IPS DF 19.7 (cell line): ENCODE measurements around the gene PTPA.
"Not testable (repeated sequence)": the region's sequence is repeated elsewhere in the genome, so short reads cannot be mapped to it uniquely, and the experiment has no call there.

Source experiments
- DNase-seq: peaks from one replicate; pipeline ENCODE4 v3.0.0-alpha.2; 2013; ENCODE audit warnings: low read depth, low spot score

PTPA gene

GRCh38 chr9:129175825-129176633 is 64.8 kb downstream of the PTPA start:
- peak; percentile 60 for DNase-seq

GRCh38 chr9:129176701-129177442 is 65.7 kb downstream of the PTPA start:
- DNase-seq: no peak

GRCh38 chr9:129177443-129177790 is 66.2 kb downstream of the PTPA start:
- no peak for DNase-seq

- no peak for DNase-seq
These were observed 66.8 kb downstream of the PTPA start, which contains the start of gene IER5L for GRCh38 chr9:129177791-129178567. IER5L (minus strand) TSS chr9:129178261; CDS start chr9:129178052, 209 bp downstream.

- DNase-seq: peak; percentile 94
These were observed 67.6 kb downstream of the PTPA start for GRCh38 chr9:129178568-129179382.

- DNase-seq: no peak
These were observed 70.0 kb downstream of the PTPA start for GRCh38 chr9:129181246-129181645.

GRCh38 chr9:129182122-129182521 is 70.9 kb downstream of the PTPA start:
- DNase-seq: no peak

GRCh38 chr9:129182625-129183494 is 71.6 kb downstream of the PTPA start:
- no peak for DNase-seq

GRCh38 chr9:129183495-129184218 is 72.4 kb downstream of the PTPA start:
- no peak for DNase-seq

- DNase-seq: no peak
These were observed 73.0 kb downstream of the PTPA start for GRCh38 chr9:129184219-129184524.

GRCh38 chr9:129184596-129185122 is 73.4 kb downstream of the PTPA start:
- DNase-seq: no peak

GRCh38 chr9:129185402-129185801 is 74.2 kb downstream of the PTPA start:
- no peak for DNase-seq

GRCh38 chr9:129185991-129186390 is 74.8 kb downstream of the PTPA start:
- no peak for DNase-seq

- no peak for DNase-seq
These were observed 75.8 kb downstream of the PTPA start for GRCh38 chr9:129187042-129187441.

GRCh38 chr9:129189971-129190370 is 78.8 kb downstream of the PTPA start:
- DNase-seq: not testable (repeated sequence)

GRCh38 chr9:129191234-129191633 is 80.0 kb downstream of the PTPA start:
- DNase-seq: no peak

- DNase-seq: no peak
These were observed 82.4 kb downstream of the PTPA start for GRCh38 chr9:129193655-129194054.

GRCh38 chr9:129194221-129194620 is 83.0 kb downstream of the PTPA start:
- DNase-seq: no peak

- no peak for DNase-seq
These were observed 84.4 kb downstream of the PTPA start for GRCh38 chr9:129195606-129196005.

GRCh38 chr9:129197045-129197444 is 85.8 kb downstream of the PTPA start:
- not testable (repeated sequence) for DNase-seq
